ENCODE data around the gene ATP4B. TPM values are rescaled to one million over a fixed set of nuclear protein-coding genes. Genes with fewer than 3 reads are reported as not detected.

Gene ATP4B
- total RNA-seq, 4 donors from 2014 or later: not detected

DNA sequence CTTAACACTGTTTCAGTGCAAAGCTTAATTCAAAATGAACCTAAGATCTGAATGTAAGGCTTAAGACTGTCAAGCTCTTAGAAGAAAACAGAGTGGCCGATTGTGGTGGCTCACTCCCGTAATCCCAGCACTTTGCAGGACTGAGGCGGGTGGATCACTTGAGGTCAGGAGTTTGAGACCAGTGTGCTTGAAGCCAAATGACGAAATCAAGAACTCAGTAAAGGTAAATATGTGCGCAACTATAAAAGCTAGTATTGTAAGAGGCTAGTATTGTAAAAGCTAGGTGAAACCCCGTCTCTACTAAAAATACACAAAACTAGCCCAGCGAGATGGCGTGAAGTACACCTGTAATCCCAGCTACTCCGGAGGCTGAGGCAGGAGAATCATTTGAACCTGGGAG is 12.7 kb downstream of the ATP4B start:
- Histone ChIP-seq H3K27me3 (no peaks in the 10 kb centered on the region), H3K4me1 (peaks cover 0 to 18% (median 4%) of the 10 kb centered on the region in 4 donors), H3K36me3 (peaks cover 0 to 15% (median 4%) of the 10 kb centered on the region in 3 donors), H3K9me3 (no peaks in the 10 kb centered on the region), H3K27ac (no peak overlapping the region), H3K4me3 (no peak overlapping the region)
- TF ChIP-seq EP300 (IDR thresholded peaks at IDR 0.05) (no peak), CTCF (IDR thresholded peaks at IDR 0.05) (no peak), POLR2A (IDR thresholded peaks at IDR 0.05) (no peak)
- WGBS, 2 donors: 96% methylated on average over 9 of the region's 9 CpGs
- no peak for DNase-seq (ENCODE audit: low spot score in 2 of 2)

- TF ChIP-seq CTCF (IDR thresholded peaks at IDR 0.05): no peak
- TF ChIP-seq EP300 (IDR thresholded peaks at IDR 0.05): no peak
- TF ChIP-seq POLR2A (IDR thresholded peaks at IDR 0.05): no peak
- H3K27me3 ChIP-seq: no peaks in the 10 kb centered on the region
- H3K9me3 ChIP-seq: no peaks in the 10 kb centered on the region
- H3K36me3 ChIP-seq: peaks cover 0 to 20% (median 4%) of the 10 kb centered on the region in 3 donors
- no peak overlapping the region for H3K27ac ChIP-seq
- no peak for DNase-seq (ENCODE audit: low spot score in 2 of 2)
- H3K4me3 ChIP-seq: no peak overlapping the region
- H3K4me1 ChIP-seq: peaks cover 0 to 18% (median 4%) of the 10 kb centered on the region in 4 donors
- 94 to 98% methylated on average over 1 of the region's 1 CpG for WGBS, 2 donors
Measured at GRCh38 chr13:113644800-113645199, 13.2 kb downstream of the ATP4B start.

GRCh38 chr13:113643593-113643992 is 14.4 kb downstream of the ATP4B start:
- Histone ChIP-seq H3K36me3 (peaks cover 0 to 30% (median 4%) of the 10 kb centered on the region in 3 donors), H3K27me3 (no peaks in the 10 kb centered on the region), H3K9me3 (no peaks in the 10 kb centered on the region), H3K4me3 (no peak overlapping the region), H3K27ac (no peak overlapping the region), H3K4me1 (peaks cover 0 to 18% (median 4%) of the 10 kb centered on the region in 4 donors)
- DNase-seq (ENCODE audit: low spot score in 2 of 2): no peak
- 96 to 98% methylated on average over 5 of the region's 5 CpGs for WGBS, 2 donors
- no peak for TF ChIP-seq POLR2A (IDR thresholded peaks at IDR 0.05)
- TF ChIP-seq EP300 (IDR thresholded peaks at IDR 0.05): no peak
- TF ChIP-seq CTCF (IDR thresholded peaks at IDR 0.05): no peak

- WGBS, 2 donors: 90 to 93% methylated on average over 2 of the region's 2 CpGs
- TF ChIP-seq CTCF (IDR thresholded peaks at IDR 0.05) (no peak), POLR2A (IDR thresholded peaks at IDR 0.05) (no peak), EP300 (IDR thresholded peaks at IDR 0.05) (no peak)
- no peak for DNase-seq (ENCODE audit: low spot score in 2 of 2)
- Histone ChIP-seq H3K9me3 (no peaks in the 10 kb centered on the region), H3K4me1 (peaks cover 0 to 13% (median 4%) of the 10 kb centered on the region in 4 donors), H3K4me3 (no peak overlapping the region), H3K27me3 (no peaks in the 10 kb centered on the region), H3K27ac (no peak overlapping the region), H3K36me3 (peaks cover 0 to 40% (median 4%) of the 10 kb centered on the region in 3 donors)
Measured at GRCh38 chr13:113642563-113642962, 15.4 kb downstream of the ATP4B start.

DNA sequence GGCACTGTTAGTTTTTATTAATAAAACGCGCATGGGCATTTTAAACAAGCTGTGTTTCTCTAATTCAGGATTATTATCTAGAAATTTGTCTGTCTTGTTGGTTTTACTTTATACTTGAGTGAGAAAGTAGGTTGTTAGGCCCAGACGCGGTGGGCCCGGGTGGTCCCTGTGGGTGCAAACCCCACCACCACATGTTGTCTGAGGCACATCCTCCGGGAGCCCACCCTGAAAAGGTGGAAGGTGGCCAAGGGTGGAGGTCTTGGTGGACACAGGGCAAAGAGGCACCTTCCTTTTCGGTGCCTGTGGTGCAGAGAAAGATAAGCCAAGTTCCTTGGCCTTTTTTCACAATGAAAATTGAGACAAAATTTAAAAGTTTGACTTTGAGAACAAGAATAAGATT is 16.6 kb downstream of the ATP4B start:
- Histone ChIP-seq H3K27me3 (no peaks in the 10 kb centered on the region), H3K9me3 (no peaks in the 10 kb centered on the region), H3K36me3 (peaks cover 0 to 51% (median 8%) of the 10 kb centered on the region in 3 donors), H3K4me3 (no peak overlapping the region), H3K27ac (no peak overlapping the region), H3K4me1 (peaks cover 0 to 2% (median 0%) of the 10 kb centered on the region in 4 donors)
- peak in 1 of 2 donors; percentile 5 for DNase-seq (ENCODE audit: low spot score in 2 of 2)
- 85 to 99% methylated on average over 7 of the region's 7 CpGs for WGBS, 2 donors
- TF ChIP-seq CTCF (IDR thresholded peaks at IDR 0.05): no peak
- TF ChIP-seq EP300 (IDR thresholded peaks at IDR 0.05): no peak
